Body of pancreas (tissue), 4 donors: ENCODE data around the gene CTLA4. TPM values are rescaled to one million over a fixed set of nuclear protein-coding genes. Genes with fewer than 3 reads are reported as not detected.

Experiments
- ATAC-seq: fragments of 150-250 bp; one replicate; pipeline ENCODE4 v1.9.1; 2016
- DNase-seq, 4 donors: peaks; one replicate each; pipeline ENCODE4 v3.0.0-alpha.2; 2019
- H3K27ac ChIP-seq, 4 donors: fragments of 200-600 bp; sonication (generic); 1 replicate in 3 of 4; 2 replicates in 1 of 4; pipeline versions ENCODE4 v1.5.1 to v1.6.1; 2016 to 2019; ENCODE audit warnings: mild to moderate bottlenecking in 1 of 4, mixed read lengths in 1 of 4, moderate library complexity in 1 of 4
- H3K27me3 ChIP-seq, 2 donors: fragments of 200-600 bp; sonication (generic); one replicate each; pipeline ENCODE4 v1.6.0; 2016; ENCODE audit warnings: mild to moderate bottlenecking in 1 of 2
- H3K36me3 ChIP-seq, 2 donors: fragments of 200-600 bp; sonication (generic); replicated peaks in 1 of 2; 2 replicates each; pipeline ENCODE4 v1.5.1; 2016; ENCODE audit warnings: low read depth in 2 of 2; ENCODE audit not compliant: insufficient read depth in 1 of 2
- H3K4me1 ChIP-seq: fragments of 200-600 bp; sonication (generic); one replicate; pipeline ENCODE4 v1.6.0; 2016
- H3K4me3 ChIP-seq, 2 donors: fragments of 200-600 bp; sonication (generic); 1 replicate in 1 of 2; 2 replicates in 1 of 2; pipeline ENCODE4 v1.5.1; 2016 to 2019
- H3K9me3 ChIP-seq, 3 donors: fragments of 200-600 bp; sonication (generic); 1 replicate in 2 of 3; 2 replicates in 1 of 3; pipeline ENCODE4 v1.5.1; 2016
- POLR2A ChIP-seq, 3 donors: fragments of 450-650 bp; IDR thresholded peaks; one replicate each; pipeline ENCODE4 v1.6.1; 2016; ENCODE audit warnings: antibody characterized with exemption in 3 of 3, mild to moderate bottlenecking in 2 of 3
- WGBS, 2 donors: methylation state at CpG; one replicate each; pipeline ENCODE4 v1.1.5; 2017; 5-methylcytosine and 5-hydroxymethylcytosine counted together
- intact Hi-C: fragments of 100-400 bp; cut with DNase I; formaldehyde crosslinking; loops from one replicate; pipeline ENCODE4 v1.15.1; 2023
- total RNA-seq, 2 donors: library from RNA; depleted of rRNA; stranded (reverse); fragments of >200 nt; gene quantifications; one replicate each; pipeline ENCODE4 v1.1.0, GENCODE V29; 2016
- TF ChIP-seq, protein P1 (sequence below), 7 experiments: fragments of 450-650 bp in 4 of 7; fragments of 200-600 bp in 3 of 7; sonication (generic) in 3 of 7; IDR thresholded peaks; one replicate each; pipeline ENCODE4 v1.5.1; 2016 to 2019; ENCODE audit warnings: antibody characterized with exemption in 7 of 7

Gene CTLA4
- total RNA-seq, 2 donors from 2014 or later = not detected

DNA sequence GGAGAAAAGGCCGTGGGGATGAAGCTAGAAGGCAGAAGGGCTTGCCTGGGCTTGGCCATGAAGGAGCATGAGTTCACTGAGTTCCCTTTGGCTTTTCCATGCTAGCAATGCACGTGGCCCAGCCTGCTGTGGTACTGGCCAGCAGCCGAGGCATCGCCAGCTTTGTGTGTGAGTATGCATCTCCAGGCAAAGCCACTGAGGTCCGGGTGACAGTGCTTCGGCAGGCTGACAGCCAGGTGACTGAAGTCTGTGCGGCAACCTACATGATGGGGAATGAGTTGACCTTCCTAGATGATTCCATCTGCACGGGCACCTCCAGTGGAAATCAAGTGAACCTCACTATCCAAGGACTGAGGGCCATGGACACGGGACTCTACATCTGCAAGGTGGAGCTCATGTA is 2.9 kb downstream of the CTLA4 start:
- Histone ChIP-seq H3K36me3 (no peaks in the 10 kb centered on the region), H3K27me3 (no peaks in the 10 kb centered on the region), H3K9me3 (no peaks in the 10 kb centered on the region), H3K4me3 (no peak overlapping the region), H3K4me1 (no peaks in the 10 kb centered on the region), H3K27ac (no peak overlapping the region)
- intact Hi-C loops = no loop called here
- no peak for ATAC-seq
- 79 to 82% methylated on average over 8 to 9 of the region's 9 CpGs for WGBS, 2 donors
- TF ChIP-seq, protein P1, sequence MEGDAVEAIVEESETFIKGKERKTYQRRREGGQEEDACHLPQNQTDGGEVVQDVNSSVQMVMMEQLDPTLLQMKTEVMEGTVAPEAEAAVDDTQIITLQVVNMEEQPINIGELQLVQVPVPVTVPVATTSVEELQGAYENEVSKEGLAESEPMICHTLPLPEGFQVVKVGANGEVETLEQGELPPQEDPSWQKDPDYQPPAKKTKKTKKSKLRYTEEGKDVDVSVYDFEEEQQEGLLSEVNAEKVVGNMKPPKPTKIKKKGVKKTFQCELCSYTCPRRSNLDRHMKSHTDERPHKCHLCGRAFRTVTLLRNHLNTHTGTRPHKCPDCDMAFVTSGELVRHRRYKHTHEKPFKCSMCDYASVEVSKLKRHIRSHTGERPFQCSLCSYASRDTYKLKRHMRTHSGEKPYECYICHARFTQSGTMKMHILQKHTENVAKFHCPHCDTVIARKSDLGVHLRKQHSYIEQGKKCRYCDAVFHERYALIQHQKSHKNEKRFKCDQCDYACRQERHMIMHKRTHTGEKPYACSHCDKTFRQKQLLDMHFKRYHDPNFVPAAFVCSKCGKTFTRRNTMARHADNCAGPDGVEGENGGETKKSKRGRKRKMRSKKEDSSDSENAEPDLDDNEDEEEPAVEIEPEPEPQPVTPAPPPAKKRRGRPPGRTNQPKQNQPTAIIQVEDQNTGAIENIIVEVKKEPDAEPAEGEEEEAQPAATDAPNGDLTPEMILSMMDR (IDR thresholded peaks at IDR 0.05) = no peak
- no peak for TF ChIP-seq POLR2A (IDR thresholded peaks at IDR 0.05)
- DNase-seq = no peak

- Histone ChIP-seq H3K27ac (peak overlapping the region in 1 of 4 donors; percentile 39), H3K27me3 (no peaks in the 10 kb centered on the region), H3K36me3 (no peaks in the 10 kb centered on the region), H3K4me1 (no peaks in the 10 kb centered on the region), H3K4me3 (no peak overlapping the region), H3K9me3 (no peaks in the 10 kb centered on the region)
- WGBS, 2 donors = 57 to 70% methylated on average over 2 of the region's 2 CpGs
- no peak for TF ChIP-seq POLR2A (IDR thresholded peaks at IDR 0.05)
- TF ChIP-seq, protein P1 (IDR thresholded peaks at IDR 0.05) = no peak
- no peak for ATAC-seq
- peak in 1 of 4 donors; percentile 24 for DNase-seq
- intact Hi-C loops = no loop called here
Measured at GRCh38 chr2:203870941-203871340, 3.4 kb downstream of the CTLA4 start.

DNA sequence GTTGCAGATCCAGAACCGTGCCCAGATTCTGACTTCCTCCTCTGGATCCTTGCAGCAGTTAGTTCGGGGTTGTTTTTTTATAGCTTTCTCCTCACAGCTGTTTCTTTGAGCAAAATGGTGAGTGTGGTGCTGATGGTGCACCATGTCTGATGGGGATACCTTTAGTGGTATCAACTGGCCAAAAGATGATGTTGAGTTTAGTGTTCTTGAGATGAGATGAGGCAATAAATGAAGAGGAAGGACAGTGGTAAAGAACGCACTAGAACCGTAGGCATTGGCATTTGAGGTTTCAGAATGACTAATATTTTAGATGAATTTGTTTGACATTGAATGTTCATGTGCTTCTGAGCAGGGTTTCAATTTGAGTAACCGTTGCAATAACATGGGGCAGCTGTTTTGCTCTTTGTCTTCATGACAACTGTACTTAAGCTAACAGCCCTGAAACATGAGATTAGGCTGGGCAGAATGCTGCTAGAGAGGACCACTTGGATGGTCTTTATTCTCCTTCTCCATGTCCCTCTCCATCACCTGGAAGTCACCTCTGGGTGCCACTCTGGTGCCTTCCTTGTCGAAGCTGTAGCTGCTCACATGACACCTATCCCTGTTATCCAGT is 3.9 kb downstream of the CTLA4 start:
- no peak for ATAC-seq
- intact Hi-C loops = no loop called here
- no peak overlapping the region for H3K4me3 ChIP-seq
- H3K36me3 ChIP-seq = no peaks in the 10 kb centered on the region
- no peaks in the 10 kb centered on the region for H3K9me3 ChIP-seq
- peak overlapping the region in 1 of 4 donors; percentile 39 for H3K27ac ChIP-seq
- DNase-seq = peak in 1 of 4 donors; percentile 8
- TF ChIP-seq, protein P1 (IDR thresholded peaks at IDR 0.05) = no peak
- no peak for TF ChIP-seq POLR2A (IDR thresholded peaks at IDR 0.05)
- no peaks in the 10 kb centered on the region for H3K4me1 ChIP-seq
- 74 to 83% methylated on average over 6 of the region's 6 CpGs for WGBS, 2 donors
- no peaks in the 10 kb centered on the region for H3K27me3 ChIP-seq

DNA sequence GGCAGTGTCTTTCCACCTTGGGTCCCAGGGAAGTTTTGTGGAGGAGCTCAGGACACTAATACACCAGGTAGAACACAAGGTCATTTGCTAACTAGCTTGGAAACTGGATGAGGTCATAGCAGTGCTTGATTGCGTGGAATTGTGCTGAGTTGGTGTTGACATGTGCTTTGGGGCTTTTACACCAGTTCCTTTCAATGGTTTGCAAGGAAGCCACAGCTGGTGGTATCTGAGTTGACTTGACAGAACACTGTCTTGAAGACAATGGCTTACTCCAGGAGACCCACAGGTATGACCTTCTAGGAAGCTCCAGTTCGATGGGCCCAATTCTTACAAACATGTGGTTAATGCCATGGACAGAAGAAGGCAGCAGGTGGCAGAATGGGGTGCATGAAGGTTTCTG is 5.9 kb downstream of the CTLA4 start:
- no peak for ATAC-seq
- Histone ChIP-seq H3K4me3 (no peak overlapping the region), H3K27ac (no peak overlapping the region), H3K4me1 (no peaks in the 10 kb centered on the region), H3K27me3 (no peaks in the 10 kb centered on the region), H3K36me3 (no peaks in the 10 kb centered on the region), H3K9me3 (no peaks in the 10 kb centered on the region)
- TF ChIP-seq POLR2A (IDR thresholded peaks at IDR 0.05) = no peak
- TF ChIP-seq, protein P1 (IDR thresholded peaks at IDR 0.05) = no peak
- WGBS, 2 donors = 77% methylated on average over 2 of the region's 2 CpGs
- intact Hi-C loops = no loop called here
- no peak for DNase-seq
